H1 (cell line): ENCODE results near the gene KATNA1. TPM values are rescaled to one million over a fixed set of nuclear protein-coding genes. Genes with fewer than 3 reads are reported as not detected.

ENCODE experiments used
- CTCF ChIA-PET: fragments of 300-600 bp; sonication (Branson Sonifier 250); formaldehyde crosslinking; loops from one replicate; lab custom pipeline; 2021; ENCODE audit not compliant: partially characterized antibody; lab: Charles Lee
- POLR2A ChIA-PET: fragments of 300-600 bp; sonication (Branson Sonifier 250); formaldehyde crosslinking; loops from one replicate; lab custom pipeline; 2021; ENCODE audit warnings: inconsistent platforms; ENCODE audit not compliant: partially characterized antibody; lab: Charles Lee
- DNase-seq, 2 experiments: peaks; one replicate each; pipeline versions ENCODE4 v3.0.0 to v3.0.0-alpha.2; 2010 to 2022; ENCODE audit warnings: low spot score in 2 of 2, low read depth in 1 of 2, mixed read lengths in 1 of 2
- FAIRE-seq: peaks from 2 replicates; lab custom pipeline; 2011; peaks lifted over from hg19 to GRCh38; lab: Jason Lieb, UNC
- H2AFZ ChIP-seq: 2 replicates; pipeline ENCODE4 v1.8.1; 2012; ENCODE audit warnings: low read length, inconsistent platforms
- H2AK5ac ChIP-seq: 2 replicates; pipeline ENCODE4 v1.6.1; 2013; ENCODE audit warnings: low read depth, low read length
- H2BK120ac ChIP-seq: replicated peaks from 2 replicates; pipeline ENCODE3; 2013; ENCODE audit warnings: low read depth, low read length, inconsistent platforms
- H2BK12ac ChIP-seq: 2 replicates; pipeline ENCODE4 v1.6.1; 2013; ENCODE audit warnings: low read depth, low read length
- H2BK15ac ChIP-seq: 2 replicates; pipeline ENCODE4 v1.6.1; 2013; ENCODE audit warnings: low read length
- H2BK20ac ChIP-seq: 2 replicates; pipeline ENCODE4 v1.6.1; 2013; ENCODE audit warnings: low read length
- H2BK5ac ChIP-seq: 2 replicates; pipeline ENCODE4 v1.6.1; 2013; ENCODE audit warnings: low read depth, low read length
- H3K14ac ChIP-seq: 2 replicates; pipeline ENCODE4 v1.6.1; 2013; ENCODE audit warnings: inconsistent platforms; ENCODE audit not compliant: insufficient read length
- H3K18ac ChIP-seq: 2 replicates; pipeline ENCODE4 v1.6.1; 2013; ENCODE audit warnings: low read length; ENCODE audit errors: extremely low read depth
- H3K23ac ChIP-seq: 2 replicates; pipeline ENCODE4 v1.6.1; 2013; ENCODE audit warnings: inconsistent platforms; ENCODE audit not compliant: insufficient read length
- H3K23me2 ChIP-seq: 2 replicates; pipeline ENCODE4 v1.6.1; 2013; ENCODE audit warnings: low read depth, low read length
- H3K27ac ChIP-seq: 2 replicates; pipeline ENCODE4 v1.6.1; 2011; ENCODE audit warnings: low read depth, low read length, inconsistent platforms
- H3K27me3 ChIP-seq, 4 experiments: replicated peaks in 1 of 4; 1 replicate in 1 of 4; 2 replicates in 3 of 4; pipeline versions ENCODE4 v1.6.1 to v1.8.1; 2011 to 2013; ENCODE audit warnings: low read length in 3 of 4, mild to moderate bottlenecking in 3 of 4, inconsistent platforms in 2 of 4, mixed read lengths in 2 of 4, moderate library complexity in 1 of 4; ENCODE audit not compliant: control insufficient read depth in 3 of 4, insufficient read depth in 3 of 4; ENCODE audit errors: extremely low read depth in 1 of 4
- H3K36me3 ChIP-seq, 4 experiments: 2 replicates each; pipeline versions ENCODE4 v1.6.1 to v1.8.1; 2011 to 2013; ENCODE audit warnings: mild to moderate bottlenecking in 4 of 4, low read length in 3 of 4, moderate library complexity in 2 of 4, control low read depth in 1 of 4, inconsistent platforms in 1 of 4; ENCODE audit not compliant: insufficient read depth in 4 of 4, control insufficient read depth in 2 of 4
- H3K4ac ChIP-seq: replicated peaks from 2 replicates; pipeline ENCODE3; 2013; ENCODE audit warnings: low read length, low read depth, mixed read lengths, inconsistent platforms; ENCODE audit not compliant: insufficient read length
- H3K4me1 ChIP-seq, 4 experiments: replicated peaks in 1 of 4; 1 replicate in 1 of 4; 2 replicates in 3 of 4; pipeline versions ENCODE4 v1.6.1 to v1.8.1; 2011 to 2013; ENCODE audit warnings: low read length in 3 of 4, inconsistent platforms in 2 of 4, mixed read lengths in 1 of 4; ENCODE audit not compliant: insufficient read depth in 4 of 4, control insufficient read depth in 3 of 4
- H3K4me2 ChIP-seq, 2 experiments: 2 replicates each; pipeline versions ENCODE4 v1.6.1 to v1.8.1; 2011 to 2013; ENCODE audit warnings: low read depth in 2 of 2, low read length in 2 of 2, control low read depth in 1 of 2, inconsistent platforms in 1 of 2, mild to moderate bottlenecking in 1 of 2; ENCODE audit not compliant: insufficient read depth in 1 of 2
- H3K4me3 ChIP-seq, 4 experiments: fragments of 200-600, 300-600 bp in 1 of 4; sonication (generic), shearing (Covaris generic), sonication (Bioruptor Twin) in 1 of 4; 2 replicates each; pipeline versions ENCODE4 v1.5.1 to v1.8.1; 2011 to 2016; ENCODE audit warnings: low read length in 4 of 4, low read depth in 3 of 4, control low read depth in 2 of 4, inconsistent platforms in 2 of 4, mild to moderate bottlenecking in 2 of 4, mixed read lengths in 1 of 4, moderate library complexity in 1 of 4; ENCODE audit not compliant: insufficient read depth in 2 of 4; ENCODE audit errors: extremely low read depth in 1 of 4
- H3K56ac ChIP-seq: replicated peaks from 2 replicates; pipeline ENCODE3; 2013; ENCODE audit warnings: low read depth, mild to moderate bottlenecking, mixed read lengths, low read length, inconsistent platforms; ENCODE audit not compliant: insufficient read length
- H3K79me1 ChIP-seq: 2 replicates; pipeline ENCODE4 v1.6.1; 2013; ENCODE audit warnings: low read depth, low read length, control low read depth
- H3K79me2 ChIP-seq, 2 experiments: 2 replicates each; pipeline versions ENCODE4 v1.6.1 to v1.8.1; 2012 to 2013; ENCODE audit warnings: low read length in 2 of 2, mild to moderate bottlenecking in 2 of 2, inconsistent platforms in 1 of 2; ENCODE audit not compliant: insufficient read depth in 2 of 2, control insufficient read depth in 1 of 2
- H3K9ac ChIP-seq, 4 experiments: replicated peaks in 1 of 4; 1 replicate in 1 of 4; 2 replicates in 3 of 4; pipeline versions ENCODE4 v1.6.1 to v1.8.1; 2011 to 2013; ENCODE audit warnings: low read depth in 3 of 4, low read length in 3 of 4, control low read depth in 2 of 4, mild to moderate bottlenecking in 2 of 4, moderate library complexity in 2 of 4, inconsistent platforms in 1 of 4; ENCODE audit errors: extremely low read depth in 1 of 4
- H3K9me3 ChIP-seq, 2 experiments: 2 replicates each; pipeline versions ENCODE4 v1.6.1 to v1.8.1; 2012 to 2013; ENCODE audit warnings: mild to moderate bottlenecking in 2 of 2, moderate library complexity in 2 of 2, control low read depth in 1 of 2, inconsistent platforms in 1 of 2, low read depth in 1 of 2, low read length in 1 of 2, mixed read lengths in 1 of 2; ENCODE audit not compliant: insufficient read depth in 2 of 2
- H4K20me1 ChIP-seq, 2 experiments: replicated peaks in 1 of 2; 2 replicates each; pipeline versions ENCODE3 to v1.8.1; 2011 to 2013; ENCODE audit warnings: inconsistent platforms in 2 of 2, low read length in 2 of 2, mild to moderate bottlenecking in 1 of 2; ENCODE audit not compliant: insufficient read depth in 2 of 2, control insufficient read depth in 1 of 2
- H4K5ac ChIP-seq: 2 replicates; pipeline ENCODE4 v1.6.1; 2013; ENCODE audit warnings: low read length, low read depth, mixed read lengths, inconsistent platforms; ENCODE audit not compliant: insufficient read length
- H4K8ac ChIP-seq: 2 replicates; pipeline ENCODE4 v1.8.0; 2013; ENCODE audit warnings: mild to moderate bottlenecking, moderate library complexity, low read length, inconsistent platforms; ENCODE audit not compliant: insufficient read depth; ENCODE audit errors: extremely low read depth
- H4K91ac ChIP-seq: replicated peaks from 2 replicates; pipeline ENCODE3; 2013; ENCODE audit warnings: low read length, mixed read lengths, inconsistent platforms; ENCODE audit not compliant: insufficient read length
- RXRA ChIP-seq: IDR thresholded peaks from 2 replicates; pipeline ENCODE4 v1.6.1; 2011; ENCODE audit warnings: low read depth, mild to moderate bottlenecking, low read length, moderate library complexity; ENCODE audit not compliant: insufficient read depth
- polyA plus RNA-seq, 7 experiments: library from polyadenylated mRNA; depleted of rRNA in 3 of 7; stranded (reverse) in 5 of 7; unstranded in 2 of 7; fragments of >200 nt in 5 of 7; fragments of 200-250 nt in 2 of 7; gene quantifications; 1 replicate in 5 of 7; 2 replicates in 1 of 7; 4 replicates in 1 of 7; pipeline versions ENCODE4 v1.2.1 to v1.2.3, GENCODE V29; 2011 to 2013; ENCODE audit warnings: missing spikeins in 2 of 7, mixed read lengths in 2 of 7
- total RNA-seq: library from RNA; stranded (reverse); fragmentation: NEBNext Ultra II Directional; extraction: Animal tissue kit (Norgen Biotek cat#: 25700); gene quantifications from 2 replicates; pipeline ENCODE4 v1.2.1, GENCODE V29; 2021

KATNA1 gene
- total and polyA plus RNA-seq, 2 of the 8 experiments (the other 6 are each of a cell fraction or from before 2014, with no cell fraction given), result 7.6 to 20.3 TPM

DNA sequence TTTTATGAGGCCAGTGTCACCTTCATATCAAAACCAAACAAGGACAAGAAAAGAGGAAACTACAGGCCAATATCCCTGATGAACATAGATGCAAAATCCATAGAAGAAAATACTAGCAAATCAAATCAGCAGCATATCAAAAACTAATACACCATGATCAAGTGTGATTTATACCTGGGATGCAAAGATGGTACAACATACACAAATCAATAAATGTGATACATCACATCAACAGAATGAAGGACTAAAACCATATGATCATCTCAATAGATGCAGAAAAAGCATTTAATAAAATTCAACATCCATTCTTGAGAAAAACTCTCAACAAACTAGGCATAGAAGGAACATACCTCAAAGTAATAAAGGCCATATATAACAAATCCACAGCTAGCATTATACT lies 90.5 kb downstream of the KATNA1 start:
- TF ChIP-seq RXRA, result no peak
- no peak for DNase-seq
- Histone ChIP-seq H2AK5ac (no peak overlapping the region), H3K36me3 (no peaks in the 10 kb centered on the region), H3K4ac (no peak overlapping the region), H4K5ac (no peak overlapping the region), H4K91ac (no peak overlapping the region), H3K4me2 (no peak overlapping the region), H3K9me3 (no peaks in the 10 kb centered on the region), H2BK5ac (no peak overlapping the region), H2AFZ (no peak overlapping the region), H2BK12ac (no peak overlapping the region), H3K23ac (no peak overlapping the region), H3K56ac (no peak overlapping the region), H3K4me1 (no peaks in the 10 kb centered on the region), H3K27me3 (no peaks in the 10 kb centered on the region), H4K20me1 (no peaks in the 10 kb centered on the region), H4K8ac (no peak overlapping the region), H2BK20ac (no peak overlapping the region), H3K23me2 (no peaks in the 10 kb centered on the region), H3K14ac (no peak overlapping the region), H3K79me2 (no peaks in the 10 kb centered on the region), H3K79me1 (no peaks in the 10 kb centered on the region), H3K27ac (no peak overlapping the region), H2BK120ac (no peak overlapping the region), H3K4me3 (no peak overlapping the region), H3K18ac (no peak overlapping the region), H3K9ac (no peak overlapping the region), H2BK15ac (no peak overlapping the region)
- no peak for FAIRE-seq
- ChIA-PET POLR2A (no interaction called here), CTCF (no interaction called here)
